HG03558 (cell line): ENCODE results near the gene ORM2.
A peak's percentile ranks its signal among the peaks of the same experiment; 100 is the strongest.

Experiments used
- ATAC-seq: cut with Tn5 transposase; IDR thresholded peaks from one replicate; pipeline ENCODE4 v1.9.1; 2021; ENCODE audit warnings: moderate number of reproducible peaks; ENCODE audit not compliant: unreplicated experiment; ENCODE audit errors: extremely low read depth

Gene ORM2

DNA sequence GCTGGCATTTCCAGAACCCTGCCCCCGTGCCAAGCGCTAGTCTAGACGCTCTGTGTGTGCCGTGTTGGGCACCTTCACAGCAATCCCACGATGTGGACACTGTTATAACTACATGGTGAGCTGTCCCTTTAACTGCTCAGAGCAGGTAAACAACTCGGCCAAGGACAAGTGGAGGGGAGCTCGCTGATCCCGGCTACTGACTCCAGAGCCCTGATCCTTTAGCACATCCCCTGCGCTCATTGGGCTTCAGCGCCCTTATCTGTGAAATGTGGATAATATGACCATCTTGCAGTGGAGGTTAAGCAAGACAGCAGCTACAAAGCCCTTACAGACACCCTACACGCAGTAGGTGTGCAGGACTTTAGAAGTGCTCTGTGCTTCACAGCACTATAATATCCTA, 16.5 kb downstream of the ORM2 start:
- ATAC-seq = no peak

DNA sequence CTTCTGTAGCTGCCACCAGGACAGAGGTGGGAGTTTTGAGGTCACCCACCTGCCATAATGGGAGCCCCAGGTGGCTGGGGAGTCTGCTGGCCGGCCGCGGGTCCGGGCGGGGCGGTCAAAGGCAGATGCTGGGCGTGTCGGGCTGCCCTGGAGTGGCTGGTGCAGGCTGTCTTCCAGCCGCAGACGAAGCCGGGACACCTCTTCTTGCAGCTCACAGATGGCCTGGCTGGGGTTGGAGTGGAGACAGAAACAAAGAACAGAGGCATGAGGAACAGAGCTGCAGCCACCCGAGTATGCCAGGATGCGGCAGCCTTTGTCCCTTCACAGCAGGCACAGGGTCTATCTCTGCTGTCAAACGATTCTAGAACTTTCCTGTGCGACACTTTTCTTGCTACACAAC, 18.0 kb downstream of the ORM2 start:
- ATAC-seq = no peak

DNA sequence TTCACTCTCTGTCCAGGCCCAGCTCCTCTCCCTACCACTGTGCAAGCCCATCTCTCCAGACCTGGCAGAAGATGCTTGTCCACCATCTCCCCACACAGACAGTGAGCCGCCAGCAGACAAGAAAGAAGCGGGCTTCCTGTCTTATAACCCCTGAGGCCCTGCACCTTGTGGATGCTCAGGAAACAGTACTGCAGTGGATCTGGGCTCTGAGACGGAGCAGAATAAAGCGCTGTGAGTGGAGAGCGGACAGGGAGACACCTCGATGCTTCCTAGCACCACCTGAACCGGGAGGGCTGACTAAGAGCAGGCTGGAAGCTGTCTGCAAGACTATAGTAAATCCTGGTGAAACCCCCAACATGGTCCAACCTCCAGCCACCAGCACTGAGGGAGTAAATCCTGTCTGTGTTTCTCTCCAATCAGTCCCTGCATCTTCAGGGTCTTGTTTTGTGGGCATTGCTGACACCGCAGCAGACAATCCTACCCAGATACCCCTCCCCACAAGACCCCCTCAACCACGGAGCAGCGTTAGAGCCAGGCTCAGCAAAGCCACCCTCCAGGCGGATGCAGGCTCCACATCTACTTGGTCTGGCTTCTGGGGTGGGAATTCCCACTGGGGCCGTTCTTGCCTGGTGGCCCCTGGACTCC, 18.7 kb downstream of the ORM2 start:
- no peak for ATAC-seq

DNA sequence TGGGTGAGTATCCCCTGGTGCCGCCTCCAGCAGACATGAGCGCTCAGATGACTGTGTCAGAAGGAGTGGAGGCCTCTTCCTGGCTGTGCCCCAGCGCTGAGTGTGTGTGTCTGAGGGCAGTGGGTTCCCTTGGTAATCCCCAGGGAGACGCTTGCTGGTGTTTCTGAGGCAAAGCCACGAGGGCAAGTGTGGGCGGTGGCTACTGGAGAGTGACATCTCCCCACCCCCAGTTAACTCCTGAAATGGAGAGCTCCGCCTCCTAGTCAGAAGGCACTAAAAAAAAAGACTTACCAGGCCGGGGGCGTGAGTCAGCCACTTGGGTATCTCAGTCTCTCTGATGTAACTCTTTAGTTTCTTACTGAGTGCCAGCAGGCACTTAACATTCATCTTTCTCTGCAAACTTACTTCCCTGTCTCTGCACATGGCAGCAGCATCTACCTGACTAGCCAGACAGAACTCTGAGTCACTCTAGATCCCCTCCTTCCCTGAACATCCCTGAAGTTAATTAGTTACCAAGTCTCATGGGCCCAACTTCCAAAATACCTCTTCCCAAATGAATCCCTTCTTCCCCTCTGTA, 19.3 kb downstream of the ORM2 start:
- ATAC-seq = peak; percentile 76

DNA sequence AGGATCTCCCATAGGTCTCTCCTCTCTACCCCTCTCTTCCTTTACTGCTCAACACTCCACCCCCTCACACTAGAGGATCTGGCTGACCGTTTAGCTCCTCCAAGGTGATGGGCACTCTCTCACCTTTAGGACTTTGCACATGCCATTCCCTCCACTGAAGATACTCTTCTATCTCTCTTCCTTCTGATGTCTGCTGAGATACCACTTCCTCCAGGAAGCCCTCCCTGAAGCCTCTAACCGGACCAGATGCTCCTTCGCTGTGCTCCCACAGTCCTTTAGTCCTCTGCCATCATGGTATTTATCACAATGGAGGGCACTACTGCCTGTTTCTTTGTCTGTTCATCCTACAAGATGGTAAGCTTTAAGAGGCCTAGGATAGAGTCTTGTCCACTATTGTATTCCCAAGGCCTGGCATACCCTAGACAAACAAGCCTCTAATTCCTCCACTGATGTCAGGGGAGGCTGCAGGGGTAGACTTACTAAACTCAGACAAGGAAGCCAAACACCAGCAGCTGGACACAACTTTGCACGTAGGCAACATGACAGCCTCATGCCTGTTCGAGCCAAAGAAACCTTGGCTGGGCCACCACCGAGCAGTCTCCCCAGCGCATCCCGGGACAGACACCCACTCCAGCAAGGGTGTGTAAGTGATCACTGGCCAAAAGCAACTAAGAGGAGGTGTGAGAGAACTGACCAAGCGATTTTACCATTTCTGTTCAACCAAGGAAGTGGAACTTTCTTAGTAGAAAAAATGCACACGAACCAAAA, 20.2 kb downstream of the ORM2 start:
- ATAC-seq = no peak

DNA sequence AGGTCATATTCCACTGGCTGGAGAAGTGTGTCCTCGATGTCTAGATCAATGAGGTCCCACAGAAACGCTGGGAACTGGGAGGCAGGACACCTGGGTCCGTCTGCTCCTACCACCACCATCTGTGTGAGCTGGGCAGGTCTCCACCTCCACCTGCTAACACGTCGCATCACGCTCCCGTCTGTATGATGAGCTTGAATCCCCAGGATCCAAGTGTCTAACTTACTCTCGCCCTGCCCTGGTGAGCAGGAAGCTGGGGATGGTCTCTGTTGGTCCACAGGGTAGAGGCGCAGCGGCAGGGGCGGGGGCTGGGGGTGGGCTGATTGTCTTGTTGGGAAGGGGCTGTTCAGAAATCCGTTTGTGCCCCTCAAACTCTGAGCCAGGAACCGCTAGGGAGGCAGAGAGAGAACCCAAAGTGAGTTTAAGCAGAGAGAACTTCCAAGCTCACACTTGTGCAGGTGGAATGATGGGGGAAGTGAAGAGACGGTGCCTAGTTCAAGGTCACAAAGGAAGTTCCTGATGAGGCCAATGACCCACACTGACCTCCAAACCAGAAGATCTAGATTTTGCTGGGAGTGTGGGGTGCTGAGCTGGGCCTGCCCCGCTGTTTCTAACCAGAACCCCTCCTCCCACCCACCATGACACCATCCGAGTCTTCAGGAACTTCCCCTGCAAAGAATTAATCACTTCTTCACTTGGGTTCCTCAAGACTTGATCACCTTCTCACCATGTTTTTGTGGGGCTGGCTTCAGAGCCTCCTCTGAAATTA, 21.1 kb downstream of the ORM2 start:
- no peak for ATAC-seq

DNA sequence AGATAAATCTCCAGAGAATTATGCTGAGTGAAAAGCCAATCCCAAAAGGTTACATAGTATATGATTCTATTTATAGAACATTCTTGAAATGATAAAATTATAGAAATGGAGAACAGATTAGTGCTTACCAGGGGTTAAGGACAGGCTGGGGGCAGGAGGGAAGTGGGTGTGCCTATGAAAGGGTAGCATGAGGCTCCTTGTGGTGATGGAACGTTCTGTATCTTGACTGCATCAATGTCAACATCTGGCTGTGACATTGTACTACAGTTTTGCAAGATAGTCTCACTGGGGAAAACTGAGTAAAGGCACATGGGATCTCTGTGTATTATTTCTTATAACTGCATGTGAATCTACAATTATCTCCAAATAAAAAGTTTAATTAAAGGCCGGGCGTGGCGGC, 22.3 kb downstream of the ORM2 start:
- ATAC-seq = no peak

DNA sequence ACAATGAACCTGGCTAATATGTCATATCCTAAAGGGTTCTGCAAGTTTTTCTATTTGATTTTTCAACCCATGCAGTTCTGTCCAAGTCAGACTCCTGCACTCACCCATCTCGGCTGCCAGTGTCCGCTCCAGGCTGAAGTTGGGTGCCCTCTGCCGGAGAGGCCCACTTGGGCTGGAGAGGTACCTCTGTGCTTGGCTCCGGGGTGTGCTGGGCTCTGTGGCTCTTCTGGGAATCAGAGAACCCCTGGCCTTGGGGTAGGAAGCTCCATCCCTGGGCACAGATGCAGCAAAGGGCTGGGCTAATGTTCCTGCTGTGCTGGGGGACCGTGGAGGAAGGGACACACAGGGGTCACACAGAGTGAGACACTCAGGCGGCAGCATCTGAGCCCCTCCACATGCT, 26.2 kb downstream of the ORM2 start:
- no peak for ATAC-seq

DNA sequence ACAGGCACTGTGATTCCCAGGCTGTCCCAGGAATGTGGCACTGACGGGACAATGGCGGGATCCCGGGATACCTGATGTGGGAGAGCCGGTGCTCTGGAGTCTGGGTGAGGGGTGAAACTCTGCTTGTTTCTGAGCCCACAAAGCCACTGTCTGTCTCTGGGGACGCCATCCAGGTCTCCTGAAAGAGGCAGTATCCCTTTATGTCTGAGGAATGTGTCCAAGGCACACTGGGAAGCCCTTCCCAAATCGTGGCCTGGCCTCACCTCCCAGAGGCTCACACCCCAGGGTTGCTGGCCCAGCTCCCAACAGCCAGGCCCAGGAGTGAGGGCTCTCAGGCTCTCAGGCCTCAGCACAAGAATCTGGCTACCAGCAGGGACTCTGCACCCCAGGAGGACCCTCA, 27.1 kb downstream of the ORM2 start:
- no peak for ATAC-seq

DNA sequence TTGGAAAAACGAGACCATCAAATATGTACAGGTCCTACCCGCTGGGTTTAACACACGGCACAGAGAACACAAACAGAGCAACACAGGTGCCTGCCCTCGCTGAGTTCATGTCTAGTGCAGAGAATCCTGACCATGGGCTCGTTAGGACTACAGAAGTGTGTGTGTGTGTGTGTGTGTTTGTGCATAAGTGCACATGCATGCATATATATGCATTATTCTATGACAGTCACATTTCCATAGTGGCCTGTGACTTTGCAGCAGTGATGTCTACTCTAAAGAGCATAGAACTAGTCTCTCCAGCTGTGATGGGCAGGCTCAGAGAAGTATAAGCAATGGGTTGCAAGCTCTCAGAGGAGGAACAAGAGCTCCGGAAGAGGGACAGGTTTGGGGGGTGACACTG, 27.7 kb downstream of the ORM2 start:
- ATAC-seq = no peak

DNA sequence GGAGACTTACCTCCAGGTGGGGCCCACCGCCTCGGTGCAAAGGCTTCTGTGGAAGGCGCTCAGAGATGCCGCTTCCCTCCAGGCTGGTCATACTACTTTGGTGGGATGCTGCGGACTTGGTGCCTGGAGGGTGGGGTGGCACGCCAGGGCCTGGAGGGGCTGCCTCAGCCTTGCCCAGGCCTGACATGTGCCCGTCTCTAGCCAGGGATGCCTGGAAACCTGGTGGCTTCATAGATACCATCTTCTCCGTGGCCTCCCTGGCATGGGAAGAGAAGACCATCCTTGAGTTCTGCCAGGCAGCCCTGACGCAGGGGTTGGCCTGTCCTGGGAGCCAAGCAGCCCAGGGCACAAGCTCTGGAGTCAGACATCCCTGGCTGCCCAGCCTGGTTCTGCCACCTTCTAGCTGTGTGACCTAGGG, 28.3 kb downstream of the ORM2 start:
- no peak for ATAC-seq

DNA sequence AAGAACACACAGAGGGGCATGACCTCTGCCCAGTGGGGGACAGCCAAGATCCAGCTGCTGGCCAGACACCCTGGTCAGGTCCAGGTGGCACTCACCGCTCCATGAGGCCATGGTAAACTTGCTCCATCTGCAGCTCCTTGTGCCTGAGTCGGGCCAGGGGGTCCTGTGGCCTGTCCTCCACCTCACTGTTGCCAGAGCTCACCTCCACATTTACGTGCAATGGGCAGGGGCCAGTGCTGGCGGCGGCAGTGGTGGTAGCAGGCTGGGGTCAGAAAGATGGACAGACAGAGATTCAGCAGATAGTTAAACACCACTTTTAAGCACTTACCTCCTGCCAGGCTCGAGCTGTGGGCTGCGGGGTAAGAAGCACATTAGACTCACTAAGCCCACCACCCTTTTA, 30.1 kb downstream of the ORM2 start:
- ATAC-seq = no peak

DNA sequence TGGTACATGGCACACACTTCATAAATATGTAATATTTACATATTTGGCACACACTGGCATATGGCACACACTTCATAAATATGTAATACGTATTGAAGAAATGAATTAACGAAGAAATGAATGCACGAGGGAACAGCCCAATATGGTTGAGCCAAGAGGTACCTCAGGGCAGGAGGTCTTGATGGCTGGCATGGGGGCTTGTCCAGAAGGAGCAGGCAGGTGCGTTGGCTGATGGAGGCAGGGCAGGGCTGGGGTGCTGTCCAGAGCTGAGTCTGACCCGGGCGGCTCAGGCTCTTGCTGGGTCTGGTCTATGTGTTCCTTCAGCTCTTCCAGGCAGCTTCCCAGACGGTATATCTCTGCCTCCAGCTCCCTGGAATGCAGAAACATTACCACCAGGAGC, 31.9 kb downstream of the ORM2 start:
- no peak for ATAC-seq

DNA sequence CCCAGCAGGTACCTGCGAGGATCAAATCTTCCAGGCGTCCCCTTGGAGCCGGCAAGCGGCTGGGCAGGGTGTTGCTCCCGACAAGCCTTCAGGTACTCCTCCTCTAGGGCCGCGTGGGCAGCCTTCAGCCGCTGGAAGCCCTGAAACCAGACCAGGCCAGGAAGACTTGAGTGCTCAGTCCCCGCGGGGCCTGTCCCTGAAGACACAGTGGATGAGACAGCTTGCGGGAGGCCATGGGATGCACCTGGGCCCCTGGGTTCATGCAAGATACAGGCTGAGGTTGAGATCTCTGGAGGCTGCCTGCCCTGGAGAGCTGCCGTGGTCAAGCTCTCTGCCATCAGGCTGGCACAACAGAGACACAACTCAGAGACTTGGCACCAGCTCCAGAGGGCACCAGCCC, 32.7 kb downstream of the ORM2 start:
- ATAC-seq = no peak

DNA sequence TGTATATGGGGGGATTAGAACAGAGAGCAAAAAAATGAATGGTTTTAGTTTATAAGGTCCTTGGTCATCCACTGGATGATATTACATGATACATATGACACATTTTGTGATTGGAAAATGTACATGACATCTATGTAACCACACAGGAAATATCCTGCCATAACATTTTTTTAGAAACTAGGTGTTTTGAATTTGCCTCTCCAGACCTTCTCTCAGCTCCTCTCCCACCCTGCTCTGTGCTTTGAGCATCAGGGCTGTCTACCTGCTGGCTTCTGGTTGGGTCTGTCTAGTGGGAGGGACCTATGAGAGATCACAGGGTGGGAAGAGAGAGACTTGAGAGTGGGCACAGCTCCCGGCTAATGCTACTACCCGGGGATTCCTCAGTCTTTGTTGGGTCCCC, 33.8 kb downstream of the ORM2 start:
- ATAC-seq = no peak

DNA sequence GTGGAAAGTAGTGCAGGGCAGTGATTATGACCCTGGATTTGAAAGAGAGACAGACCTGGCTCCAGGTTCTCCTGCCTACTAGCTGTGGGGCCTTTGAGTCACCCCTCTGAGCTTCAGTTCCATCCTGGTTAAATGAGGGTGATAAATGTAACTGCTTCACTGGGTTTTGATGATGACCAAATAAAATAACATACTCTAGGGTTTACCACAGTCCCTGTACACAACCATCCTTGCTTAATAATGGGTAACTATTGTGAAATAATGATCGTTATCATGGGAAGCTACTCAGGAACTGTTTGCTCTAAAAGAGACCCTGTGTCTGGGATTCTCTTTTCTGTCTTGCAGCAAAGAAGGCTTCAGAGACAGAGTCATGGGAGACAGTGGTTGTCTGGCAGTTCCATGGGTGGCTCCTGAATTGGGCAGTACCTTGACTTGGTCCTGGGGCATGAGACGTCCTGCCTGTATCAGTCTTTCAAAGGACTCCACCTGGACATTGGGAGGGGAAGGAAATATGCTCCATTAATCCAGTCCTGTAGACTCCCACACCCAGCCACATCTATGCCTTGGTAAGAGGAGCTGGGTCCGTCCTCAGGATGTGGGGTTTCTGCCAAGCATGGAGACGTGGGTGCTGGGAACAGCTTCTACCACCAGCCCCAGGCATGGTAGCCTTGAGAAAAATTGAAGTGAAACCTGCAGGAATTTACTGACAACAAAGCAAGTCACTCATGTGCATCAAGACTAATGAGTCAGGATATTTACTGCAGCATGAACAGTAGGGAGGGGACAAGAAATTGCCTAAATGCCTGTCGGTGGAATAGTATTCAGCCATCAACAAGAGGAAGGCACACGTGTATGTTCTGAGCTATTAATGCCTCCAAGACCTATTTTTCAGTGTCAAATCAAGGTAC, 34.7 kb downstream of the ORM2 start:
- no peak for ATAC-seq

DNA sequence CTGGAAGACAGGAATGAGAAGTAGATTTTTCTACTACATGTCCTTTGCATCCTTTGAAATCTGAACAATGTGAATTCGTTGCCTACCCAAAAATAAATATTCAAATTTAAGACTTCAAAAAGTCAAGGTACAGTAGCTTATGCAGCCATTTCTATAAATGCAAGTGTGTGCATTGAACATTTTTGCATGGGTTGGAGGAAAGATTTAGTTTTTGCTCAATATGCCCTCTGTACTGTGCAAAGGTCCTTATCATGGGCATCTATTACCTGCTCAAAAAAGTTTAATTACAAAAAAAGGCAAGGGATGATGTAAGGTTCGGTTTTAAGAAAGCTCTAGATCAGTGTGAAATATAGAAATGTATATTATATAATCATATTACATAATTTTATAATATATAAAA, 35.5 kb downstream of the ORM2 start:
- no peak for ATAC-seq

DNA sequence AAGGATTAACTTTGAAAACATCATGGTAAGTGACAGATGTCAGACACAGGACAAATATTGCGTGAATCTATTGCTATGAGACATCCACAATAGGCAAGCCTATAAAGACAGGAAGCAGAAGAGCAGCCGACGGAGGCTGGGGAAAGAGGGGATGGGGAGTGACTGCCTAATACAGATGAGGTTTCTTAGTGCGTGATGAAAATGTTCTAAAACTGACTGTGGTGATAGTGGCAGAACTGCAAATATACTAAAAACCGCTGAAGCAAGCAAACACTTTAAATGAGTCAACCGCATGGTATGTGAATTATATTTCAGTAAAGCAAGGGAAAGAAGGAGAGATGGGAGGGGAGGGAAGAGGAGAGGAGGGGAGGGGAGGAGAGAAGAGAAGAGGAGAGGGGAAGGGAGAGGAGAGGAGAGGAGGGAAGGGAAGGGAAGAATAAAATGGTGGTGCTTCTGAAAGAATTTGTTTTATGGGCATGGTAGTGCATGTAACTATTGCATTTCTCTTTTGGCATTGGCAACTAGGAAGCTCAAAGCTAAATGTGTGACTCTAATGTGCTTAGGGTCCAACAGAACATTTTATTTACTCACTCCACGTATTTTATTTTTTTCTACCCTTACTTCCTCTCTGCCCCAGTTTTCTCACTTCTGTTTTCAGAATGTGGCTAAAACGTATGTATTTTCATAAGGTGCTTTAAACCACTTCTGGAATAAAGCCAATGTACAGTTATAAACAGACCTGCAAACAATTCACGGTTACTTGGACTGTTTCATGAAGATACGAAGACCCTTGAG, 36.9 kb downstream of the ORM2 start:
- no peak for ATAC-seq

DNA sequence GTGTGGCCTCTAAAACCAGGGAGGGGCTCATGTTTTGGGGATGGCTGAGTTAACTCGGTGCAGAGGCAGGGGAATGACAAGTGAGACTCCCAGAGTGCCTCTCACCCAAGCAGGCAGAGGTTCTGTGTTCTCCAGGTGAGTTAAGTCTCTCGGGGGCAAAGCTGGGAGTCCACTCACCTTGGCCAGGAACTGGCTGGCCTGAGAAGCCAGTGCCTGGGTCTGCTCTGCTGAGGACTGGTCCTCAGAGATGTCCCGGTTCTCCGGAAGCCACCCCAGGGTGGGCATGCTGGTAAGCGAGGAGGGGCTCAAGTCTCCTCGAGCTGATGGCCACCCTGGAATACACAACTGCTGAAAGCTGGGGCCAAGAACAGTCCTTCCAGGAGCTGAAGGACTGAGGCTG, 37.7 kb downstream of the ORM2 start:
- ATAC-seq = no peak
